Femur (tissue), 1 donor: ENCODE results near the gene MUC15.
"Not testable (repeated sequence)": the region's sequence is repeated elsewhere in the genome, so short reads cannot be mapped to it uniquely, and the experiment has no call there.

Source experiments
- DNase-seq: peaks from one replicate; pipeline ENCODE4 v3.0.0-alpha.2; 2017

Gene MUC15

GRCh38 chr11:26571861-26572654 is at the start of gene MUC15:
TSS of gene MUC15 (minus strand) at chr11:26572263. CDS start at chr11:26567094, 5,169 bp downstream.
- DNase-seq = no peak

GRCh38 chr11:26621132-26621531 is 49.1 kb upstream of the MUC15 start:
- no peak for DNase-seq

GRCh38 chr11:26620282-26621045 is 48.4 kb upstream of the MUC15 start:
- DNase-seq = no peak

- no peak for DNase-seq
These were observed 46.4 kb upstream of the MUC15 start for GRCh38 chr11:26618441-26618840.

- no peak for DNase-seq
These were observed 41.7 kb upstream of the MUC15 start for GRCh38 chr11:26613759-26614158.

GRCh38 chr11:26608507-26609146 is 36.6 kb upstream of the MUC15 start:
- DNase-seq = no peak

GRCh38 chr11:26607725-26608506 is 35.9 kb upstream of the MUC15 start:
- no peak for DNase-seq

GRCh38 chr11:26599876-26600434 is 27.9 kb upstream of the MUC15 start:
- DNase-seq = no peak

- no peak for DNase-seq
These were observed 27.4 kb upstream of the MUC15 start for GRCh38 chr11:26599425-26599824.

- no peak for DNase-seq
These were observed 25.8 kb upstream of the MUC15 start for GRCh38 chr11:26597899-26598298.

- DNase-seq = not testable (repeated sequence)
These were observed 25.1 kb upstream of the MUC15 start for GRCh38 chr11:26597049-26597689.

GRCh38 chr11:26595207-26595865 is 23.3 kb upstream of the MUC15 start:
- not testable (repeated sequence) for DNase-seq

GRCh38 chr11:26593691-26594090 is 21.6 kb upstream of the MUC15 start:
- no peak for DNase-seq

- DNase-seq = no peak
These were observed 15.0 kb upstream of the MUC15 start for GRCh38 chr11:26587073-26587472.

- no peak for DNase-seq
These were observed 12.8 kb upstream of the MUC15 start for GRCh38 chr11:26584818-26585217.

- no peak for DNase-seq
These were observed 11.5 kb upstream of the MUC15 start for GRCh38 chr11:26583550-26583949.

GRCh38 chr11:26580929-26581328 is 8.9 kb upstream of the MUC15 start:
- no peak for DNase-seq

GRCh38 chr11:26579683-26580082 is 7.6 kb upstream of the MUC15 start:
- no peak for DNase-seq

GRCh38 chr11:26578998-26579661 is 7.1 kb upstream of the MUC15 start:
- DNase-seq = no peak

- DNase-seq = no peak
These were observed 3.9 kb upstream of the MUC15 start for GRCh38 chr11:26575946-26576345.

- DNase-seq = no peak
These were observed 1.8 kb upstream of the MUC15 start for GRCh38 chr11:26573896-26574295.
